GM10248 (cell line): ENCODE measurements around the gene PRKN.

Experiments used
- CTCF ChIA-PET: fragments of 300-600 bp; sonication (Branson Sonifier 250); formaldehyde crosslinking; extraction: SDS; loops from one replicate; lab custom pipeline; 2021; ENCODE audit warnings: antibody characterized with exemption; lab: Yijun Ruan, JAX
- POLR2A ChIA-PET: fragments of 350-650 bp; sonication (Branson Sonifier 250); formaldehyde crosslinking; extraction: SDS; loops from one replicate; lab custom pipeline; 2020; ENCODE audit warnings: antibody characterized with exemption; lab: Yijun Ruan, JAX
- DNase-seq: peaks from one replicate; pipeline ENCODE4 v3.0.0; 2012; ENCODE audit errors: extremely low spot score
- CTCF ChIP-seq: IDR thresholded peaks from 2 replicates; pipeline ENCODE4 v1.5.1; 2012; ENCODE audit warnings: mild to moderate bottlenecking, low read depth; ENCODE audit errors: extremely low read depth, missing control alignments, control extremely low read depth

PRKN gene

GRCh38 chr6:162157167-162157870, 570.2 kb downstream of the PRKN start:
- no peak for TF ChIP-seq CTCF
- POLR2A ChIA-PET: no interaction called here
- CTCF ChIA-PET: no interaction called here
- no peak for DNase-seq

- CTCF ChIA-PET: no interaction called here
- POLR2A ChIA-PET: no interaction called here
- no peak for TF ChIP-seq CTCF
- no peak for DNase-seq
These were observed 571.4 kb downstream of the PRKN start for GRCh38 chr6:162156146-162156545.

GRCh38 chr6:162154930-162155329, 572.6 kb downstream of the PRKN start:
- no peak for DNase-seq
- CTCF ChIA-PET: no interaction called here
- POLR2A ChIA-PET: no interaction called here
- no peak for TF ChIP-seq CTCF

GRCh38 chr6:162154001-162154400, 573.6 kb downstream of the PRKN start:
- TF ChIP-seq CTCF: no peak
- DNase-seq: no peak
- POLR2A ChIA-PET: no interaction called here
- CTCF ChIA-PET: no interaction called here

GRCh38 chr6:162153120-162153519, 574.4 kb downstream of the PRKN start:
- no peak for DNase-seq
- ChIA-PET CTCF (no interaction called here), POLR2A (no interaction called here)

GRCh38 chr6:162151021-162151665, 576.4 kb downstream of the PRKN start:
- no peak for TF ChIP-seq CTCF

More at GRCh38 chr6:162153120-162153519, 574.4 kb downstream of the PRKN start:
- TF ChIP-seq CTCF: no peak

More at GRCh38 chr6:162151021-162151665, 576.4 kb downstream of the PRKN start:
- DNase-seq: no peak
- CTCF ChIA-PET: interaction anchor here (1.3 kb wide), 1 partner anchor 14 kb away, joined by 3 read pairs; no protein-coding TSS in a partner anchor
- POLR2A ChIA-PET: no interaction called here
